NCI-H1048 (cell line): Measurements from ENCODE around the gene KRTAP10-10.
"Not testable (repeated sequence)": the region's sequence is repeated elsewhere in the genome, so short reads cannot be mapped to it uniquely, and the experiment has no call there.

Experiments used
- DNase-seq: peaks from one replicate; lab custom pipeline; 2025; lab: John Stamatoyannopoulos, UW

KRTAP10-10 gene

GRCh38 chr21:44637018-44637850 is at the start of gene KRTAP10-10:
Gene KRTAP10-10, plus strand, starts transcription at chr21:44637356. Its CDS starts 62 bp downstream, at chr21:44637418.
- DNase-seq: no peak

- DNase-seq: no peak
Observed at GRCh38 chr21:44589094-44589493, 48.1 kb upstream of the KRTAP10-10 start.

GRCh38 chr21:44589586-44590305 is 47.4 kb upstream of the KRTAP10-10 start:
- no peak for DNase-seq

GRCh38 chr21:44590311-44590721 is 46.8 kb upstream of the KRTAP10-10 start:
- DNase-seq: no peak

GRCh38 chr21:44590897-44591800 is 46.0 kb upstream of the KRTAP10-10 start:
- DNase-seq: not testable (repeated sequence)

GRCh38 chr21:44591801-44592130 is 45.4 kb upstream of the KRTAP10-10 start:
- DNase-seq: not testable (repeated sequence)

GRCh38 chr21:44592446-44593311 is 44.5 kb upstream of the KRTAP10-10 start, which contains the start of gene KRTAP10-6:
Gene KRTAP10-6, minus strand, starts transcription at chr21:44592505. Its CDS starts 21 bp downstream, at chr21:44592484.
- no peak for DNase-seq

GRCh38 chr21:44593598-44594405 is 43.4 kb upstream of the KRTAP10-10 start:
- DNase-seq: no peak

- DNase-seq: no peak
Observed at GRCh38 chr21:44594406-44594916, 42.7 kb upstream of the KRTAP10-10 start.

- no peak for DNase-seq
Observed at GRCh38 chr21:44595524-44595923, 41.6 kb upstream of the KRTAP10-10 start.

GRCh38 chr21:44596068-44596725 is 41.0 kb upstream of the KRTAP10-10 start:
- no peak for DNase-seq

- no peak for DNase-seq
Observed at GRCh38 chr21:44598061-44598460, 39.1 kb upstream of the KRTAP10-10 start.

GRCh38 chr21:44599264-44600029 is 37.7 kb upstream of the KRTAP10-10 start:
- no peak for DNase-seq

GRCh38 chr21:44600118-44600978 is 36.8 kb upstream of the KRTAP10-10 start, which contains the start of gene KRTAP10-7:
Gene KRTAP10-7, plus strand, starts transcription at chr21:44600597. Its CDS starts 25 bp downstream, at chr21:44600622.
- DNase-seq: not testable (repeated sequence)

- not testable (repeated sequence) for DNase-seq
Observed at GRCh38 chr21:44601091-44601490, 36.1 kb upstream of the KRTAP10-10 start.

- no peak for DNase-seq
Observed at GRCh38 chr21:44601596-44602462, 35.3 kb upstream of the KRTAP10-10 start.

- DNase-seq: no peak
Observed at GRCh38 chr21:44602463-44602850, 34.7 kb upstream of the KRTAP10-10 start.
